Omental fat pad (tissue), 4 donors: ENCODE results near the gene SERTAD2. TPM values are rescaled to one million over a fixed set of nuclear protein-coding genes. Genes with fewer than 3 reads are reported as not detected.

ENCODE experiments used
- ATAC-seq: fragments of 150-250 bp; one replicate; pipeline ENCODE4 v1.9.1; 2016; ENCODE audit warnings: mild to moderate bottlenecking, moderate library complexity; ENCODE audit not compliant: low FRiP score
- DNase-seq: peaks from one replicate; pipeline ENCODE4 v3.0.0-alpha.2; 2019; ENCODE audit warnings: low spot score
- total RNA-seq, 4 donors: library from RNA; depleted of rRNA; stranded (reverse); fragments of >200 nt; gene quantifications; one replicate each; pipeline ENCODE4 v1.1.0, GENCODE V29; 2016
- TF ChIP-seq, protein P1 (sequence below), 3 donors: fragments of 450-650 bp; IDR thresholded peaks; one replicate each; pipeline ENCODE4 v1.5.1; 2016 to 2017; ENCODE audit warnings: antibody characterized with exemption in 3 of 3, mild to moderate bottlenecking in 3 of 3, moderate library complexity in 2 of 3

Gene SERTAD2
- total RNA-seq, 4 donors from 2014 or later = 13.1 to 42.2 (median 16.6) TPM

DNA sequence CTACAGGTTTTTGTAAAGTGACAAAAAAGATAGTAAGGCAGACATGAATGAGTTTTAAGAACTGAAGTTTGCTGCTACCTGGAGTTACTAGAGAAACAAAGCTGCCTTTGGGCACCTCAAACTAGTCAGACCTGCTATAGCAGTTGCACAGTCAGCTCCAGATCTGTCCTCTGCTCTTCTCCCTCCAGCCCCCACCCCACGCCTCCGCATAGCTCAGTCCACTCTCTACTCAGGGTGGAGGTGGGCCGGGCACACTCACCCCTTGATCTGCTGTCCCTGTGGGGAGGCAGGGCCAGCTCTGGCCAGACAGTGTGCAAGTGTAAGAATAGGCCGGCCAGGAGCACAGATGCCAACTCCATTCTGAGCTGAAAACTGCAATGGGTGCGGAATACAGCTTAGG is 4.1 kb downstream of the SERTAD2 start:
- ATAC-seq (no peak), DNase-seq (no peak)
- TF ChIP-seq, protein P1, sequence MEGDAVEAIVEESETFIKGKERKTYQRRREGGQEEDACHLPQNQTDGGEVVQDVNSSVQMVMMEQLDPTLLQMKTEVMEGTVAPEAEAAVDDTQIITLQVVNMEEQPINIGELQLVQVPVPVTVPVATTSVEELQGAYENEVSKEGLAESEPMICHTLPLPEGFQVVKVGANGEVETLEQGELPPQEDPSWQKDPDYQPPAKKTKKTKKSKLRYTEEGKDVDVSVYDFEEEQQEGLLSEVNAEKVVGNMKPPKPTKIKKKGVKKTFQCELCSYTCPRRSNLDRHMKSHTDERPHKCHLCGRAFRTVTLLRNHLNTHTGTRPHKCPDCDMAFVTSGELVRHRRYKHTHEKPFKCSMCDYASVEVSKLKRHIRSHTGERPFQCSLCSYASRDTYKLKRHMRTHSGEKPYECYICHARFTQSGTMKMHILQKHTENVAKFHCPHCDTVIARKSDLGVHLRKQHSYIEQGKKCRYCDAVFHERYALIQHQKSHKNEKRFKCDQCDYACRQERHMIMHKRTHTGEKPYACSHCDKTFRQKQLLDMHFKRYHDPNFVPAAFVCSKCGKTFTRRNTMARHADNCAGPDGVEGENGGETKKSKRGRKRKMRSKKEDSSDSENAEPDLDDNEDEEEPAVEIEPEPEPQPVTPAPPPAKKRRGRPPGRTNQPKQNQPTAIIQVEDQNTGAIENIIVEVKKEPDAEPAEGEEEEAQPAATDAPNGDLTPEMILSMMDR (IDR thresholded peaks at IDR 0.05) = no peak

DNA sequence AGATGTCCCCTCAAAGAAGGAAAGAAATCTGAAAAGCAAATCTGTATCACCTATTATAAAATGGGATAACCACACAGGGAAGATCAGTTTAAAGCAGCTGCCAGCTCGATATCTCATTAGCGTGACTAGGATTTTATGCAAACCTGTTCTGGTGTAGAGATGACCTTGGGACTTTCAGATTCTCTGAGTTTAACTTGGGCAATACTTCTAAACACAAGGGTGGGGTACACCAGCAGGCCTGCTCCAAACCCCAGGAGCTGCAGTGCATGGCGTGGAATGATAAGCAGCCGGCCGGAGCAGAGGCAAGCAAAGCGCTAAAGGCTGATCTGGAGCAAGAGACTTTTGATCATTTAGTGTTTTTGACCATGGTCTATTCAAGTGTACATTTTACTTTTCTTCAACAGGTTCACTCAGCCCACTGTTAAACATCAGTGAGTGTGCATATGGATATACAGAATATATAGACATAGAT is 4.7 kb downstream of the SERTAD2 start:
- ATAC-seq (no peak), DNase-seq (no peak)
- TF ChIP-seq, protein P1 (IDR thresholded peaks at IDR 0.05) = no peak

DNA sequence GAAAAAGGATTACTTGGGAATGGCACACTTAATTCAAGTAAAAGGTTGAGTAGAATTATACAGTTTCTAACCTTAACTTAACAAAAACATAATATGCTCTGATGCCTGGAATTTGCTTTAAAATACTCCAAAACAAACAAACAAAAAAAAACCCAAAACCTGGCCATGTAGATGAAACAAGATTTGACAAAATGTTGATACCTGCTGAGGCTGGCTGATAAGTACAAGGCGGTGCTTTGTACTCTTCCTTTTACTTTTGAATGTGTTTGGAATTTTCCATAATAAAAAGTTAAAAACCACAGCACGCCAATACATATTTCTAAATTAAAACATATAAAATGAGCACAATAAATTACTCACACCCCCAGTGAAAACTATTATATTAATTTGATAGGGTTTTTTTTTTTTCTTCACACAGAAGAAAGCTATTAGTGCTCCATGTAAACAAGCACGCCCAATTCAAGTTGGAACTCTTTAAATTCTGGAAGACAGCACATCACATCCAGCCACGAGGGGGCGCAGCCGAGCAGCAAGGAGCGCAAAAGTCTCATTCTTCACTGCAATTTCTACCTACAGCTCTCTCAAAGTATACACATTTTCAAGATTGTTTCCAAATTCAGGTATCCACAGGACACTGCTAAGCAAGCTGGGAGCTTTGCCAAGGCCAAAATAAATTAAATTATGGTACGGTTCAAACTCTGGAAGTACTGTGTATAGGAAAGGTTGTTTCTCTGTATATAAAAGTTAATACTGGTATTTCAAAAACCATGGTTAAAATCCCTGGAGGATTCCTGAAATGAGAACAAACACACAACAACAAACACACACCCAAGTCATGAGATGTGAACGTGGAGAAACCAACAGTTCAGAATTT is 7.5 kb downstream of the SERTAD2 start:
- TF ChIP-seq, protein P1 (IDR thresholded peaks at IDR 0.05) = peak in 1 of 3 donors; percentile 71
- ATAC-seq = no peak

DNA sequence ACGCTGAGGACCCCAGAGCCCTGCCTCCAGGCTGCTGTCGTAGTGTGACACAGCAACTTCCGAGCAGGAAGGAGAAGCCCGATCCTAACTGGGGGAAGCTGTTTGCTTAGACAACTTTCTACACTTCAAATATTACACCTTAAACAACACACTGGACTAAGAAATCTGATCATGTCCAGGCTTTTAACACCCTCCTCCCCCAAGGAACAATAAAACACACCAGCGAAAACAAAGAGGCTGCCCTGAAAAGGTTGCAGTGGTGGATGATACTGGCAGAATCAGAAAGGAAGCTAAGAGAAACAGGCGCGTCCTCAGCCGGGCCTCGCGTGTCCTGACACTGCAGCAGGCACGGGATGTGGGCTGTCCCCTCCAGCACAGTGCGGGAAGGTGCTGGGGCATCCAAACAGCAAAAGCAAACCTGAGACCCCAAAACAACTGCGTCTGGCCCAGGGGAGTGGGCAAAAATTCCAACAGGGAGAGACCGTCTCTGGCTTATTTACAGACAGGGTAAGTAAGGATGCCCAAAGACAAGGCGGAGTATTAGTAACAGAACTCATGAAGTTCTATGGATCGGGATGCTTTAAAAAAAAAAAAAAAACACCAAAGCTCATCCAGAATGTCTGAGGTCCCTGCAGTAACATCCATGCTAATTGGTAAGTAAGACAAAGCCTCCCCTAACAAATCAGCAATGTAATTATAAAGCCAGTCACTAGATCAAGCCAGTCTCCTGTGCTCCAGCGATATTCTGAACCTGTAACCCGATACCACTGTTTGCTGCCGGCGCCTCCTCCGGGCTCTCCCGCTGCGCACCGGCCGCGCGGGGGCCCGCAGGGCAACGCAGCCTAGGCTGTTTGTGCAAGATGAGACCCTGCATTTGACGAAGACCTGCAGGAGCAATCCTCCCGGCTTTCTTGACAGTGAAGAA is 9.0 kb downstream of the SERTAD2 start:
- DNase-seq (no peak), ATAC-seq (peak; percentile 89)
- TF ChIP-seq, protein P1 (IDR thresholded peaks at IDR 0.05) = no peak

More for the DNA sequence above, 7.5 kb downstream of the SERTAD2 start:
- peak; percentile 99 for DNase-seq

DNA sequence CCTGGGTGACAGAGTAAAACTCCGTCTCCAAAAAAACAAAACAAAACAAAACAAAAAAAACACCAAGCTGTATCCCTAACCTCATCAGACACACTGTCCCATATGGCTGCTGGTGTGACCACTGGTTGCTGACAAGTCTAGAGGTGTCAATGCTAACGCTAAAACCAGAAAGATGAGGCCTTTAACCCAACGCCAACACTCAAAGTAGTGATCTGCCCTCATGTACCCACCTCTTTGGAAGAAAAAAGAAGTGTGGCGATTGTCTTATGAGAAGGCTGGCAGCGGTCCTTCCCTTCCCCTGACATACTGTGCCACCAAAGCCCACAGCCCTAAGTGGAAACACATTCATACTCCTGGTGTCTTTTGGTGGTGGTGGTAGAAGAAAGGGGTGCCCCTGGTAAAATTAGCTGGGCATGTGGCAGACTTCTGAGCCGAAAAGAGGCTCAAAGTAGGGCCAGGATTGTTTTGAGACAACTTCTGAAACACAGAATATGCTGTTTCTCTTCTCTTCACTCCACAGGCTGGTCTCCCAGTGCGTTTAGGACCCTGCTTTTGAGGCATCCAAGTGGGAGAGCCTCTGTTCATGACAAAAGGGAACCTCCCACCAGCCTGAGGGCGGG is 9.8 kb downstream of the SERTAD2 start:
- DNase-seq = peak; percentile 54
- TF ChIP-seq, protein P1 (IDR thresholded peaks at IDR 0.05) = no peak
- ATAC-seq = no peak

DNA sequence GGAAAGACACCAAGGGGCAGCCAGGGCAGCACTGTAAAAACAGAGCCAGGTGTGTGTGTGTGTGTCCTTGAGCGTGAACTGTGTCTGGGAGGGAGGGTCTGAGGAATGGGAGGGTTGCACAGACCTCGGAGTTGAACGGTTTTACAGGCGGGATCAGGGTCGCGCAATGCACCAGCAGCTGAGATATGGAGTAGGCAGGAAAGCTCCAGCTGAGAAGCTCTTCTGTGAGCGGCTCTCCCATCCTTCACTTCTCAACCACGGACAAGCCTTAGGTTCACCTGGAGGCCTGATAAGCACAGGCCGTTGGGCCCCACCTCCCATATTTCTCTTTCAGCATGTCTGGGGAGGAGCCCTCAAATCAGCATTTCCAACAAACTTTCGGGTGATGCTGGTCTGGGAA is 12.1 kb downstream of the SERTAD2 start:
- TF ChIP-seq, protein P1 (IDR thresholded peaks at IDR 0.05) = no peak
- ATAC-seq (no peak), DNase-seq (no peak)
